NCI-H460 (cell line): Measurements from ENCODE around the gene CCL3. TPM values are rescaled to one million over a fixed set of nuclear protein-coding genes. Genes with fewer than 3 reads are reported as not detected.
"Not testable (repeated sequence)": the region's sequence is repeated elsewhere in the genome, so short reads cannot be mapped to it uniquely, and the experiment has no call there.

Source experiments
- DNase-seq: peaks from one replicate; pipeline ENCODE4 v3.0.0-alpha.2; 2016; ENCODE audit warnings: low read depth; ENCODE audit errors: extremely low read depth
- total RNA-seq: library from RNA; depleted of rRNA; stranded (reverse); fragments of >200 nt; shearing (Covaris generic); gene quantifications from 2 replicates; pipeline ENCODE4 v1.2.3, GENCODE V29; 2014

The CCL3 gene
- total RNA-seq, 1 experiment from 2014 or later: not detected

- no peak for DNase-seq
Measured at GRCh38 chr17:36117505-36118382, 27.8 kb upstream of the CCL3 start.

GRCh38 chr17:36115649-36115977 lies 25.7 kb upstream of the CCL3 start:
- not testable (repeated sequence) for DNase-seq

GRCh38 chr17:36114971-36115648 lies 25.2 kb upstream of the CCL3 start:
- DNase-seq: not testable (repeated sequence)

- not testable (repeated sequence) for DNase-seq
Measured at GRCh38 chr17:36113131-36113530, 23.2 kb upstream of the CCL3 start.

- no peak for DNase-seq
Measured at GRCh38 chr17:36112572-36112971, 22.6 kb upstream of the CCL3 start.

- no peak for DNase-seq
Measured at GRCh38 chr17:36111068-36111490, 21.1 kb upstream of the CCL3 start.

GRCh38 chr17:36108265-36108664 lies 18.3 kb upstream of the CCL3 start:
- DNase-seq: not testable (repeated sequence)

GRCh38 chr17:36107660-36108059 lies 17.7 kb upstream of the CCL3 start:
- no peak for DNase-seq

DNA sequence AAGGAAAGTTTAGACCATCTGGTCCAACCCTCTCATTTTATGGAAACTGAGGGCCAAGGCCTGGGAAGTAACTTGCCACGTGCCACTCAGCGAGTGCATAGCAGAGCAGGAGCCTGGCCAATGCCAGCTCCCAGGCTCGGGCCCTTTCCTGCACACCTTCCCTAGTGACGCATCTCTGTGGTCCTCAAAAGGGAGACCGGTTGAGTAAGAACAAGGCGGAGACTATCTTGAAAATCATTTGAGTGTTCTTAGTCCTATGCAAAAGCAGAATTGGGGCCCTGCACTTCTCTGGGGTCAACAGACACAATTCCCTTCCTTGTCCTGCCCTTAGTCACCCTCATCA lies 16.5 kb upstream of the CCL3 start:
- no peak for DNase-seq

- DNase-seq: no peak
Measured at GRCh38 chr17:36105781-36106492, 16.0 kb upstream of the CCL3 start.

- DNase-seq: no peak
Measured at GRCh38 chr17:36104701-36105181, 14.8 kb upstream of the CCL3 start.

- not testable (repeated sequence) for DNase-seq
Measured at GRCh38 chr17:36104246-36104645, 14.3 kb upstream of the CCL3 start.

GRCh38 chr17:36103401-36103975 lies 13.5 kb upstream of the CCL3 start, which contains the start of gene CCL4:
TSS of gene CCL4 (plus strand) at chr17:36103827. CDS start at chr17:36103906, 79 bp downstream.
- DNase-seq: not testable (repeated sequence)

DNA sequence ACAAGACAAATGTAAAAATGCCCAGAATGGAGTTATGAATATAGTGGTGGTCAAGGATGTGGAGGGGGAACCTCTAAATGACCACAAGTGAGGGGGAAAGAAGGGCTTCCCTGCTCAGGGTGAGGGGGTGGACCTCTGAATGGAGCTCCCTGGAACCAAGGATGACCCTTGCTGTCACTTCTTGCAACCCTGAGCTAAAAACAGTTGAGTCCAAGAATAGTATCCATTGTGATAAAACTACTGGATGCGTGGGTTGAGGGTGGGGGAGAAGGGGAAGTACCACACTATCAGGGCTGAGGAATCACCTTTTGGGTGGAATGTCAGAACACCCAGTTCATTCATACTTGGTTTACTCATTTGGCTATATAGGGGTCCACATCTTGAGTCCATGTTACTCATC lies 9.1 kb upstream of the CCL3 start:
- DNase-seq: not testable (repeated sequence)

DNA sequence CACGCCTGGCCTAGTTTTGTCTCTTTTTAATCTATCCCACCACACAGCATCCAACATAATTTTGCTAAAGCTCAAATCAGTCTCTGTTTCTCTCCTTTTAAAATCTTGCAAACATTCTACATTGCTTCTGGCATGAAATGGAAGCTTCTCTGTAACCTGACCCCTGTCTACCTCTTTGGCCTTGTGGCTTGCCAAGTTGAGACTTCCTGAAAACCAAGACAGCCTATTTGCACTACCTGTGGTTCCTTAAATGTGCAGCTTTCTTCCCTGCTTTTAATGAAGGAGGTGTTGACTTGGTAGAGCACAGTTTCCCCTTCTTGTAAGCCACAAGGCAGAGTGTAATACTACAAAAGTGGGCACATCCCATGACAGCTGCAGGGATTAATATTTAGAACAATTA lies 6.0 kb upstream of the CCL3 start:
- no peak for DNase-seq

DNA sequence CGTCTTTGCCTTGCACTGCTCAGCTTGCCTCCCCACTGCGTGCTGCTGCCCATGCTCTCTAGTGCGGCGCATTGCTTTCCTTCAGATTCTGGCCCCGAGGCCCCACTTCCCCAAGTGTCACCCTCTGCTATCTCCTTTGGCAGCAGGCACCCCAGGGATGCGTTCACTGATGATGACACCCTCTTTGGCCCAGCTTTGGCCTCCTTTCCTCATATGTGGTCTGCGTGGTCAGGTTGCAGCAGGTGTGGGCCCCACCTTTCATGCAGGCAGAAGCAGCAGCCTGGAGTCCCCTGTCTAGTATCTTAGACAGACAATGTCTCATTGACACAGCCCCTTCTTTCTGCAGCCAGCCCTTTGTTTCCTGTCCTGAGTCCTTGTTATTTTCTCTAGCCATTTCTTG lies 4.8 kb upstream of the CCL3 start:
- DNase-seq: no peak

DNA sequence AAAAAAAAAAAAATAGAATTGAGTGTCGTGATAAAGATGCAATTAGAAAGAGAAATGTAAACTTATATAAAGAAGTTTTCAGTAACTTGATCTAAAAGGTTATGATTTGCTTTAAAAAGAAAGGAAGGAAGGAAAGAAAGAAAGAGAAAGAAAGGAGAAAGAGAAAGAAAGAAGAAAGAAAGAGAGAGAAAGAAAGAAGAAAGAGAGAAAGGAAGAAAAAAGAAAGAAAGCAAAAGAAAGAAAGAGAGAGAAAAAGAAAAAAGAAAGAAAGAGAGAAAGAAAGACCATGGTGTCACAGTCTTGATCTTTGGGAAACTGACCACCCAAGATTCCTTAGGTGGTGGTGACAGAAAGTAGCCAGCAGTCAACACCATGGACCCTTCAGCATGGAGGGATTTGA lies 4.3 kb upstream of the CCL3 start:
- DNase-seq: no peak

- not testable (repeated sequence) for DNase-seq
Measured at GRCh38 chr17:36092715-36093114, 2.8 kb upstream of the CCL3 start.

DNA sequence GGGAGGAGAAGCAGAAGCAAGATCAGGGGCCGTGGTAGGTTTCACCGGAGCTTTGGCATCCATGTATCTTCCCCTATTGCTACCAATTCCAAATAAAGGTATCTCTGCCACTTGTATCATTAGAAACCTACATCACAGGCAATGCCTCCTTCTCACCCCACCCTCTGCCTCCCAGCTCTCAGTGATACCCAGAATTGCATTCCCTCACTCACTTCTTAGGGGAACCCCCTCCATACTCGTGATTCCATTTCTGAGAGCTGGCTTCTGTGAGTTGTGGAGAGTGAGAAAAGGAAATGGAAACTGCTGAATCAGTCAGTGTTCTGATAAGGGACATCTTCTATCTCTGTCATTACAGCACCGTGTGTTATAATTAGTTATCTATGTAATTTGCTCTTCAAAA lies 2.3 kb upstream of the CCL3 start:
- no peak for DNase-seq

- DNase-seq: no peak
Measured at GRCh38 chr17:36089339-36089865, 541 bp downstream of the CCL3 start.
